ENCODE results near the gene LHFPL6.

Gene LHFPL6

GRCh38 chr13:39457274-39457673, 145.7 kb downstream of the LHFPL6 start:
- no peak for DNase-seq

- DNase-seq = no peak
Measured at GRCh38 chr13:39455521-39456175, 147.3 kb downstream of the LHFPL6 start.

GRCh38 chr13:39452834-39453233, 150.2 kb downstream of the LHFPL6 start:
- no peak for DNase-seq

- no peak for DNase-seq
Measured at GRCh38 chr13:39452417-39452816, 150.6 kb downstream of the LHFPL6 start.

GRCh38 chr13:39451860-39452301, 151.1 kb downstream of the LHFPL6 start:
- DNase-seq = no peak

GRCh38 chr13:39451301-39451700, 151.7 kb downstream of the LHFPL6 start:
- DNase-seq = no peak

- DNase-seq = no peak
Measured at GRCh38 chr13:39450176-39450575, 152.8 kb downstream of the LHFPL6 start.

GRCh38 chr13:39448834-39449233, 154.2 kb downstream of the LHFPL6 start:
- no peak for DNase-seq

- DNase-seq = no peak
Measured at GRCh38 chr13:39446865-39447264, 156.1 kb downstream of the LHFPL6 start.

GRCh38 chr13:39444866-39445265, 158.1 kb downstream of the LHFPL6 start:
- DNase-seq = no peak

GRCh38 chr13:39433651-39434050, 169.3 kb downstream of the LHFPL6 start:
- no peak for DNase-seq

GRCh38 chr13:39432196-39432595, 170.8 kb downstream of the LHFPL6 start:
- DNase-seq = no peak

- no peak for DNase-seq
Measured at GRCh38 chr13:39422845-39423565, 180.0 kb downstream of the LHFPL6 start.

- DNase-seq = no peak
Measured at GRCh38 chr13:39419876-39420275, 183.1 kb downstream of the LHFPL6 start.

GRCh38 chr13:39419068-39419467, 183.9 kb downstream of the LHFPL6 start:
- DNase-seq = no peak

GRCh38 chr13:39418424-39418823, 184.6 kb downstream of the LHFPL6 start:
- no peak for DNase-seq

- DNase-seq = no peak
Measured at GRCh38 chr13:39417643-39418042, 185.3 kb downstream of the LHFPL6 start.

- DNase-seq = no peak
Measured at GRCh38 chr13:39417131-39417530, 185.9 kb downstream of the LHFPL6 start.

GRCh38 chr13:39415008-39415802, 187.8 kb downstream of the LHFPL6 start:
- no peak for DNase-seq

GRCh38 chr13:39414339-39414738, 188.7 kb downstream of the LHFPL6 start:
- DNase-seq = no peak

GRCh38 chr13:39411511-39411910, 191.5 kb downstream of the LHFPL6 start:
- no peak for DNase-seq

GRCh38 chr13:39410964-39411363, 192.0 kb downstream of the LHFPL6 start:
- no peak for DNase-seq

- DNase-seq = no peak
Measured at GRCh38 chr13:39410096-39410901, 192.7 kb downstream of the LHFPL6 start.

All from activated CD4-positive, CD25-positive, alpha-beta regulatory T cell treated with anti-CD3 and anti-CD28 coated beads, Interleukin-2, amount 50 U/mL, for 72 hours (primary cell).